HG03520 (cell line): ENCODE results near the gene FASN.

Source experiments
- ATAC-seq: cut with Tn5 transposase; IDR thresholded peaks from one replicate; pipeline ENCODE4 v1.9.1; 2021; ENCODE audit warnings: mild to moderate bottlenecking, moderate library complexity; ENCODE audit not compliant: unreplicated experiment

FASN gene

DNA sequence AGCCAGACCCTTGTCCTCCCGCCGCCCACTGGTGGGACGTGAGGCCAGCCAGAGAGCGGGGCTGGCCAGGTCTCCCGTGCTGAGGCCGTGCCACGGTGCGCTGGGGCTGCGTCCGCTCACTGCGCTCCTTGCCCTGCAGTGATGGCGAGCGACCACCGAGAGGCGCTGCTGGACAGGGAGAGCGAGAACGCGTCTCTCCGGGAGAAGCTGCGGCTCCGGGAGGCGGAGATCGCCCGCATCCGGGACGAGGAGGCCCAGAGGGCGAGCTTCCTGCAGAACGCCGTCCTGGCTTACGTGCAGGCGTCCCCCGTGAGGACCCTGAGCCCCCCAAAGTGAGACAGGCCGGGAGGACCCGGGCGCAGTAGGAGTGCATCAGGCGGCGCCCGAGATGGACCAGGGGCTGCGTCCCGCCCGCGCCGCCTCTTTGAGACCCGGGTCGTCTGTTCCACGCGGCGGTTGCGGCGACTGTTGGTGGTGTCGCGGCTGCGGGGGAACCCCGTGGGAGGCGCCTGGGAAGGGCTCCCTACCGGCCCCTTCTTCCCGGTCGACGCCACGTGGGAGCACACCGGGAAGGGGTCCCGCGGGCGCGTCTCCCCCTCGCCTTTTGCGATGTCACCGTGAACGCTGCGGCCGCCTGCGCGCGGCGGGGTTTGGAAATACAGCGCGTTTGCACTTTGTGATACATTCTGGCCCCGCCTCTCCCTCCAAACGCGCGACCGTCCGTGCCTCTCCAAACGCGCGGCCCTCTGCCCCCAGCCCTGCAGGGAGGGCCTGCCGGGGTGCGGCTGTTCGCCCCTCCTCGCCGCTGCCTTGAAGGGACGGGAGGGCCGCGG lies 67.3 kb downstream of the FASN start:
- ATAC-seq: no peak

DNA sequence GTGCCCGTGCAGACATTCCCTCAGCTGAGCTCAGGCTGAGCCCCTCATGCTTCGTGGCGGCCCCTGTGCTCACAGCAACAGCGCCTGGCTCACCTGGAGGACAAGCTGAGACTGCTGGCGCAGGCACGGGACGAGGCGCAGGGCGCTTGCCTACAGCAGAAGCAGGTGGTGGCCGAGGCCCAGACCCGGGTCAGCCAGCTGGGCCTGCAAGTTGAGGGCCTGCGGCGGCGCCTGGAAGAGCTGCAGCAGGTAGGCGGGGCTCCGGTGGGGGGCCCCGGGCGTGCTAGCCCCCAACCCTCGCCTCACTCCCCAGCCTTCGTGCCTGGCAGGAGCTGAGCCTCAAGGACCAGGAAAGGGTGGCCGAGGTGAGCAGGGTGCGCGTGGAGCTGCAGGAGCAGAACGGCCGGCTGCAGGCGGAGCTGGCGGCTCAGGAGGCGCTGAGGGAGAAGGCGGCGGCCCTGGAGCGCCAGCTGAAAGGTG lies 68.0 kb downstream of the FASN start:
- no peak for ATAC-seq

DNA sequence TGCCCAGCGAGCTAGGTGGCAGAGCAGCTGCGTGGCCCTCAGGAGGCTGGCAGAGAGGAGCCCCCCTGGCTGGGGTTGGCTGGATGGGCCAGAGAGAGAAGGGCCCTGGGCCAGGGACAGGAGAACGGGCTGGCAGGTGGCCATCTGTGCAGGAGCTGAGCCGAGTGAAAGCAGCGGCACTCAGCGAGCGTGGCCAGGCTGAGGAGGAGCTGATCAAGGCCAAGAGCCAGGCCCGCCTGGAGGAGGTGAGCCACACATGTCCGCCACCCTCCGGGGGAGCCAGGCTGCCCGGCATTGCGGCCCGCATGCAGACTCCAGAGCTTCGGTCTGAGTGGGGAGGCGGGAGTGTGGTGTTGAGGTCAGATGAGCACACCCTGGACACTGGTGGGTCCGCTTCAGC lies 68.6 kb downstream of the FASN start:
- no peak for ATAC-seq

DNA sequence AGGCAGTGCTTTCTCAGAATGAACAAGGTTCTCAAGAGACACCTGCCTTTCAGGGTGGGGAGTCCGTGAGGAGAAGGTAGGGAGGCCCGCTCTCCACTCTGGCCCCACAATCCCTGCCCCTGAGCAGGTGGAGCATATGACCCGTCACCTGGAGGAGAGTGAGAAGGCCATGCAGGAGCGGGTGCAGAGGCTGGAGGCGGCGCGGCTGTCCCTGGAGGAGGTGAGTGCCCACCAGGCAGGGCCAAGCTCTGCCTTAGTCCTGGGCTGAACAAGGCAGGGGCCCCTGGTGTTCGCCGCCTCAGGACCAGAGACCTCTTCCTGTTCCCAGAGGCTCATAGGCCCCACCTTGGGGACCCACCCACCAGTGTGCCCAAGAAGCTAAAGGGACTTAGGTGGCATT lies 69.1 kb downstream of the FASN start:
- ATAC-seq: no peak
